H9 (cell line): ENCODE data around the gene TOGARAM2. TPM values are rescaled to one million over a fixed set of nuclear protein-coding genes. Genes with fewer than 3 reads are reported as not detected.

ENCODE experiments used
- DNase-seq: peaks from one replicate; pipeline ENCODE4 v3.0.0-alpha.2; 2017
- H2AFZ ChIP-seq: one replicate; pipeline ENCODE4 v1.6.1; 2013; ENCODE audit warnings: mild to moderate bottlenecking, low read length, control low read depth, moderate library complexity
- H2AK5ac ChIP-seq: 2 replicates; pipeline ENCODE4 v1.6.1; 2013; ENCODE audit warnings: low read length, control low read depth, mixed read lengths; ENCODE audit not compliant: insufficient read length
- H2BK120ac ChIP-seq: one replicate; pipeline ENCODE4 v1.6.1; 2013; ENCODE audit warnings: low read depth, mild to moderate bottlenecking, low read length, control low read depth, inconsistent platforms; ENCODE audit not compliant: poor library complexity, severe bottlenecking
- H2BK12ac ChIP-seq: 2 replicates; pipeline ENCODE4 v1.6.1; 2013; ENCODE audit warnings: low read length, control low read depth, mixed read lengths, low read depth; ENCODE audit not compliant: insufficient read length
- H2BK15ac ChIP-seq: 2 replicates; pipeline ENCODE4 v1.6.1; 2013; ENCODE audit warnings: low read depth, low read length, control low read depth
- H2BK20ac ChIP-seq: one replicate; pipeline ENCODE4 v1.6.1; 2013; ENCODE audit warnings: low read depth, mild to moderate bottlenecking, low read length, control low read depth, inconsistent platforms; ENCODE audit not compliant: poor library complexity, severe bottlenecking
- H2BK5ac ChIP-seq: 2 replicates; pipeline ENCODE4 v1.6.1; 2013; ENCODE audit warnings: low read length, control low read depth, mixed read lengths; ENCODE audit not compliant: insufficient read length
- H3K14ac ChIP-seq: 2 replicates; pipeline ENCODE4 v1.6.1; 2013; ENCODE audit warnings: low read length, control low read depth; ENCODE audit not compliant: insufficient read depth
- H3K18ac ChIP-seq: 2 replicates; pipeline ENCODE4 v1.6.1; 2013; ENCODE audit warnings: low read depth, mild to moderate bottlenecking, mixed read lengths, low read length, control low read depth; ENCODE audit not compliant: insufficient read length
- H3K23ac ChIP-seq: 2 replicates; pipeline ENCODE4 v1.6.1; 2013; ENCODE audit warnings: low read length, control low read depth, mixed read lengths, low read depth; ENCODE audit not compliant: insufficient read length
- H3K23me2 ChIP-seq: 2 replicates; pipeline ENCODE4 v1.6.1; 2013; ENCODE audit warnings: low read depth, mild to moderate bottlenecking, mixed read lengths, low read length, control low read depth; ENCODE audit not compliant: insufficient read length, poor library complexity, severe bottlenecking
- H3K27ac ChIP-seq: 2 replicates; pipeline ENCODE4 v1.5.1; 2013; ENCODE audit warnings: low read length, control low read depth, mixed read lengths, low read depth; ENCODE audit not compliant: insufficient read length
- H3K27me3 ChIP-seq: 2 replicates; pipeline ENCODE4 v1.6.1; 2013; ENCODE audit warnings: low read length, control low read depth, inconsistent platforms; ENCODE audit not compliant: insufficient read depth
- H3K4ac ChIP-seq: 2 replicates; pipeline ENCODE4 v1.6.1; 2013; ENCODE audit warnings: low read depth, mild to moderate bottlenecking, control low read depth, inconsistent platforms, low read length, moderate library complexity
- H3K4me1 ChIP-seq: 2 replicates; pipeline ENCODE4 v1.6.1; 2013; ENCODE audit warnings: low read length, control low read depth, inconsistent platforms; ENCODE audit not compliant: insufficient read depth
- H3K4me2 ChIP-seq: 2 replicates; pipeline ENCODE4 v1.6.1; 2013; ENCODE audit warnings: low read length, control low read depth, mixed read lengths; ENCODE audit not compliant: insufficient read length, insufficient read depth
- H3K56ac ChIP-seq: 2 replicates; pipeline ENCODE4 v1.6.1; 2013; ENCODE audit warnings: low read depth, mild to moderate bottlenecking, mixed read lengths, low read length, control low read depth; ENCODE audit not compliant: insufficient read length
- H3K79me1 ChIP-seq: 2 replicates; pipeline ENCODE4 v1.6.1; 2013; ENCODE audit warnings: low read depth, mild to moderate bottlenecking, moderate library complexity, low read length, control low read depth, inconsistent platforms; ENCODE audit not compliant: insufficient read depth, poor library complexity, severe bottlenecking
- H3K79me2 ChIP-seq: 2 replicates; pipeline ENCODE4 v1.6.1; 2013; ENCODE audit warnings: low read length, control low read depth, inconsistent platforms; ENCODE audit not compliant: insufficient read depth
- H3K9ac ChIP-seq: 2 replicates; pipeline ENCODE4 v1.6.1; 2013; ENCODE audit warnings: low read length, control low read depth, mixed read lengths; ENCODE audit not compliant: insufficient read length; ENCODE audit errors: extremely low read depth
- H3K9me3 ChIP-seq: one replicate; pipeline ENCODE4 v1.6.1; 2013; ENCODE audit warnings: low read depth, low read length, inconsistent platforms; ENCODE audit not compliant: control insufficient read depth
- H3T11ph ChIP-seq: one replicate; pipeline ENCODE4 v1.6.1; 2013; ENCODE audit warnings: mild to moderate bottlenecking, low read length, control low read depth, inconsistent platforms
- H4K20me1 ChIP-seq: one replicate; pipeline ENCODE4 v1.6.1; 2013; ENCODE audit not compliant: control insufficient read depth, insufficient read length, insufficient read depth
- H4K5ac ChIP-seq: 2 replicates; pipeline ENCODE4 v1.6.1; 2013; ENCODE audit warnings: low read depth, mild to moderate bottlenecking, mixed read lengths, low read length, control low read depth; ENCODE audit not compliant: insufficient read length
- H4K8ac ChIP-seq: replicated peaks from 2 replicates; pipeline ENCODE4 v1.6.1; 2013; ENCODE audit warnings: low read length, control low read depth, mixed read lengths, low read depth; ENCODE audit not compliant: insufficient read length
- H4K91ac ChIP-seq: 2 replicates; pipeline ENCODE4 v1.6.1; 2013; ENCODE audit warnings: low read depth, mild to moderate bottlenecking, moderate library complexity, mixed read lengths, low read length, control low read depth; ENCODE audit not compliant: insufficient read length
- H3K27ac Mint-ChIP-seq, 3 experiments: 2 replicates in 2 of 3; 3 replicates in 1 of 3; pipeline ENCODE4 v1.8.0; 2020 to 2021; ENCODE audit warnings: mixed read lengths in 3 of 3, mild to moderate bottlenecking in 1 of 3, moderate library complexity in 1 of 3
- H3K27me3 Mint-ChIP-seq: 2 replicates; pipeline ENCODE4 v1.8.0; 2021; ENCODE audit warnings: low read depth, mild to moderate bottlenecking, moderate library complexity, mixed read lengths
- H3K36me3 Mint-ChIP-seq, 3 experiments: 2 replicates in 2 of 3; 3 replicates in 1 of 3; pipeline ENCODE4 v1.8.0; 2020 to 2021; ENCODE audit warnings: low read depth in 3 of 3, mixed read lengths in 3 of 3; ENCODE audit not compliant: insufficient read depth in 1 of 3
- H3K4me1 Mint-ChIP-seq, 2 experiments: 2 replicates each; pipeline ENCODE4 v1.8.0; 2020; ENCODE audit warnings: mixed read lengths in 2 of 2
- H3K4me3 Mint-ChIP-seq, 2 experiments: 2 replicates in 1 of 2; 3 replicates in 1 of 2; pipeline ENCODE4 v1.8.0; 2020 to 2021; ENCODE audit warnings: mild to moderate bottlenecking in 2 of 2, mixed read lengths in 2 of 2, moderate library complexity in 1 of 2
- H3K9me3 Mint-ChIP-seq, 2 experiments: 2 replicates in 1 of 2; 3 replicates in 1 of 2; pipeline ENCODE4 v1.8.0; 2020; ENCODE audit warnings: mild to moderate bottlenecking in 2 of 2, mixed read lengths in 2 of 2, moderate library complexity in 1 of 2
- CTCF ChIP-seq: fragments of 200-600 bp; sonication (generic); conservative IDR thresholded peaks from 3 replicates; pipeline ENCODE4 v1.8.0; 2021; ENCODE audit warnings: antibody characterized with exemption, mild to moderate bottlenecking
- WGBS: extraction: QIAGEN DNeasy Blood & Tissue Kit; methylation state at CpG from one replicate; pipeline ENCODE4 v1.1.7; 2013; ENCODE audit warnings: missing lambda C conversion rate, low lambda C conversion rate, mixed read lengths; ENCODE audit not compliant: insufficient read length; ENCODE audit errors: extremely low coverage; 5-methylcytosine and 5-hydroxymethylcytosine counted together
- total RNA-seq: library from RNA; stranded (reverse); gene quantifications from 2 replicates; pipeline ENCODE4 v1.2.1, GENCODE V29; 2021

TOGARAM2 gene
- total RNA-seq, 1 experiment from 2014 or later, result 0.83 TPM

GRCh38 chr2:28972778-28973335 is 8.2 kb upstream of the TOGARAM2 start:
- no peaks in the 10 kb centered on the region for H3K36me3 Mint-ChIP-seq
- no peak overlapping the region for H2BK5ac ChIP-seq
- WGBS, result no CpG with 5 or more reads among the region's 6 CpGs

More at GRCh38 chr2:28972778-28973335, 8.2 kb upstream of the TOGARAM2 start:
- no peak overlapping the region for H4K8ac ChIP-seq
- no peak overlapping the region for H3K9ac ChIP-seq
- no peaks in the 10 kb centered on the region for H3K79me1 ChIP-seq
- no peaks in the 10 kb centered on the region for H4K20me1 ChIP-seq
- Mint-ChIP-seq H3K27me3 (peaks cover 2% of the 10 kb centered on the region; the same call in 1 of the 2 replicates), H3K4me3 (no peak overlapping the region), H3K4me1 (no peaks in the 10 kb centered on the region), H3K27ac (no peak overlapping the region), H3K9me3 (no peaks in the 10 kb centered on the region)
- no peak overlapping the region for H4K5ac ChIP-seq
- no peak overlapping the region for H2AK5ac ChIP-seq
- H2BK15ac ChIP-seq, result no peak overlapping the region
- H3K4me1 ChIP-seq, result no peaks in the 10 kb centered on the region
- no peaks in the 10 kb centered on the region for H3K23me2 ChIP-seq
- H2BK12ac ChIP-seq, result no peak overlapping the region
- TF ChIP-seq CTCF, result no peak
- no peak overlapping the region for H3K27ac ChIP-seq
- H3K27me3 ChIP-seq, result no peaks in the 10 kb centered on the region
- H4K91ac ChIP-seq, result no peak overlapping the region
- H3K18ac ChIP-seq, result no peak overlapping the region
- no peaks in the 10 kb centered on the region for H3K9me3 ChIP-seq
- H2BK120ac ChIP-seq, result no peak overlapping the region
- no peak overlapping the region for H2BK20ac ChIP-seq
- DNase-seq, result no peak
- H3K14ac ChIP-seq, result no peak overlapping the region
- H3K4ac ChIP-seq, result no peak overlapping the region
- no peak overlapping the region for H3T11ph ChIP-seq
- no peak overlapping the region for H3K56ac ChIP-seq
- no peaks in the 10 kb centered on the region for H3K79me2 ChIP-seq
- H2AFZ ChIP-seq, result no peak overlapping the region
- no peak overlapping the region for H3K4me2 ChIP-seq
- no peak overlapping the region for H3K23ac ChIP-seq
